Endodermal cell (in vitro differentiated cells): ENCODE results near the gene EPHB3. TPM values are rescaled to one million over a fixed set of nuclear protein-coding genes. Genes with fewer than 3 reads are reported as not detected.

Experiments
- DNase-seq: peaks from one replicate; pipeline ENCODE4 v3.0.0-alpha.2; 2017
- H3K27ac ChIP-seq: 2 replicates; pipeline ENCODE4 v1.5.1; 2013; ENCODE audit warnings: mild to moderate bottlenecking, low read depth, low read length, moderate library complexity
- H3K27me3 ChIP-seq: 2 replicates; pipeline ENCODE4 v1.6.1; 2013; ENCODE audit warnings: mild to moderate bottlenecking, low read length, moderate library complexity; ENCODE audit not compliant: insufficient read depth, control insufficient read depth, poor library complexity, severe bottlenecking
- H3K36me3 ChIP-seq: 2 replicates; pipeline ENCODE4 v1.7.0; 2013; ENCODE audit warnings: mild to moderate bottlenecking, low read length, moderate library complexity; ENCODE audit not compliant: control insufficient read depth, insufficient read depth
- H3K4me1 ChIP-seq: one replicate; pipeline ENCODE4 v1.7.0; 2013; ENCODE audit warnings: low read length; ENCODE audit not compliant: control insufficient read depth, insufficient read depth
- H3K4me3 ChIP-seq: 2 replicates; pipeline ENCODE4 v1.5.1; 2013; ENCODE audit warnings: mild to moderate bottlenecking, low read length, moderate library complexity
- H3K9ac ChIP-seq: 2 replicates; pipeline ENCODE4 v1.6.1; 2013; ENCODE audit warnings: mild to moderate bottlenecking, low read length, moderate library complexity; ENCODE audit not compliant: poor library complexity, severe bottlenecking; ENCODE audit errors: extremely low read depth
- H3K9me3 ChIP-seq: 2 replicates; pipeline ENCODE4 v1.6.1; 2013; ENCODE audit warnings: mild to moderate bottlenecking, low read length, moderate library complexity; ENCODE audit not compliant: control insufficient read depth
- H3K27ac Mint-ChIP-seq: 2 replicates; pipeline ENCODE4 v1.8.0; 2020; ENCODE audit warnings: mixed read lengths
- H3K27me3 Mint-ChIP-seq: 2 replicates; pipeline ENCODE4 v1.8.0; 2021; ENCODE audit warnings: mild to moderate bottlenecking, mixed read lengths; ENCODE audit not compliant: insufficient read depth
- H3K36me3 Mint-ChIP-seq: 2 replicates; pipeline ENCODE4 v1.8.0; 2020; ENCODE audit warnings: low read depth, mixed read lengths
- H3K4me1 Mint-ChIP-seq: 2 replicates; pipeline ENCODE4 v1.8.0; 2020; ENCODE audit warnings: mixed read lengths
- H3K4me3 Mint-ChIP-seq: 2 replicates; pipeline ENCODE4 v1.8.0; 2020; ENCODE audit warnings: mild to moderate bottlenecking, moderate library complexity, mixed read lengths
- H3K9me3 Mint-ChIP-seq: 2 replicates; pipeline ENCODE4 v1.8.0; 2020; ENCODE audit warnings: mild to moderate bottlenecking, mixed read lengths
- CTCF ChIP-seq: fragments of 200-600 bp; sonication (generic); conservative IDR thresholded peaks from 2 replicates; pipeline ENCODE4 v1.5.0; 2021; ENCODE audit warnings: antibody characterized with exemption, mild to moderate bottlenecking
- WGBS, 2 experiments: methylation state at CpG; one replicate each; pipeline versions ENCODE4 v1.1.5 to v1.1.7; 2013; ENCODE audit warnings: missing lambda C conversion rate in 2 of 2, mixed read lengths in 1 of 2; ENCODE audit not compliant: insufficient coverage in 1 of 2, insufficient read length in 1 of 2; 5-methylcytosine and 5-hydroxymethylcytosine counted together
- total RNA-seq, 2 donors: library from RNA; stranded (reverse); fragmentation: NEBNext Ultra II Directional in 1 of 2; extraction: Animal tissue kit (Norgen Biotek cat#: 25700) in 1 of 2; gene quantifications; 2 replicates in 1 of 2; 3 replicates in 1 of 2; pipeline ENCODE4 v1.2.1, GENCODE V29; 2021

EPHB3 gene
- total RNA-seq, 2 donors from 2014 or later: 32.7 to 36.9 TPM

- Mint-ChIP-seq H3K36me3 (no peaks in the 10 kb centered on the region), H3K9me3 (no peaks in the 10 kb centered on the region), H3K4me1 (peaks cover 28% of the 10 kb centered on the region), H3K27me3 (peaks cover 76% of the 10 kb centered on the region), H3K4me3 (peak overlapping the region; percentile 69), H3K27ac (no peak overlapping the region)
- peak overlapping the region; percentile 91 for H3K4me3 ChIP-seq
- no peak for TF ChIP-seq CTCF
- 3 to 6% methylated on average over 9 to 14 of the region's 14 CpGs for WGBS, 2 experiments
- H3K27ac ChIP-seq: peak overlapping the region; percentile 16
- no peaks in the 10 kb centered on the region for H3K36me3 ChIP-seq
- DNase-seq: peak; percentile 74
- peaks cover 22% of the 10 kb centered on the region for H3K27me3 ChIP-seq
- H3K4me1 ChIP-seq: peaks cover 12% of the 10 kb centered on the region
- peak overlapping the region; percentile 8 for H3K9ac ChIP-seq
- no peaks in the 10 kb centered on the region for H3K9me3 ChIP-seq
These were observed 41.0 kb downstream of the EPHB3 start for GRCh38 chr3:184602372-184603150.

- peaks cover 12% of the 10 kb centered on the region for H3K4me1 ChIP-seq
- DNase-seq: peak; percentile 77
- peak overlapping the region; percentile 97 for H3K27ac Mint-ChIP-seq
- peaks cover 84% of the 10 kb centered on the region for H3K27me3 Mint-ChIP-seq
- peaks cover 28% of the 10 kb centered on the region for H3K4me1 Mint-ChIP-seq
- H3K27me3 ChIP-seq: peaks cover 22% of the 10 kb centered on the region
- peak overlapping the region; percentile 69 for H3K4me3 Mint-ChIP-seq
- H3K4me3 ChIP-seq: peak overlapping the region; percentile 91
- peak overlapping the region; percentile 74 for H3K9ac ChIP-seq
- H3K36me3 Mint-ChIP-seq: no peaks in the 10 kb centered on the region
- WGBS, 2 experiments: 6 to 7% methylated on average over 6 to 20 of the region's 20 CpGs
- no peaks in the 10 kb centered on the region for H3K9me3 ChIP-seq
- TF ChIP-seq CTCF: no peak
- H3K9me3 Mint-ChIP-seq: no peaks in the 10 kb centered on the region
- H3K36me3 ChIP-seq: no peaks in the 10 kb centered on the region
- H3K27ac ChIP-seq: peak overlapping the region; percentile 62
These were observed 41.8 kb downstream of the EPHB3 start for GRCh38 chr3:184603151-184604030.

GRCh38 chr3:184604039-184604601 is 42.5 kb downstream of the EPHB3 start:
- H3K36me3 Mint-ChIP-seq: no peaks in the 10 kb centered on the region
- peak overlapping the region; percentile 69 for H3K4me3 Mint-ChIP-seq
- peak overlapping the region; percentile 62 for H3K27ac ChIP-seq
- peak; percentile 80 for DNase-seq
- no peaks in the 10 kb centered on the region for H3K9me3 Mint-ChIP-seq
- peaks cover 81% of the 10 kb centered on the region for H3K27me3 Mint-ChIP-seq
- peaks cover 22% of the 10 kb centered on the region for H3K27me3 ChIP-seq
- peak overlapping the region; percentile 91 for H3K4me3 ChIP-seq
- H3K27ac Mint-ChIP-seq: peak overlapping the region; percentile 97
- no peaks in the 10 kb centered on the region for H3K9me3 ChIP-seq
- H3K4me1 Mint-ChIP-seq: peaks cover 28% of the 10 kb centered on the region
- WGBS, 2 experiments: 0% methylated on average over 8 to 56 of the region's 56 CpGs
- H3K4me1 ChIP-seq: peaks cover 12% of the 10 kb centered on the region
- peak; percentile 52 for TF ChIP-seq CTCF
- no peaks in the 10 kb centered on the region for H3K36me3 ChIP-seq
- H3K9ac ChIP-seq: peak overlapping the region; percentile 74
